Measurements from ENCODE around the gene FBXO36.
"Not testable (repeated sequence)": the region's sequence is repeated elsewhere in the genome, so short reads cannot be mapped to it uniquely, and the experiment has no call there.

- TF ChIP-seq CTCF (IDR thresholded peaks at IDR 0.05 in 8 of 11, conservative IDR thresholded peaks at IDR 0.05 in 3 of 11); POLR2A (IDR thresholded peaks at IDR 0.05): not testable (repeated sequence)
Observed at GRCh38 chr2:229924541-229924940, 2.2 kb downstream of the FBXO36 start.

Data from spleen (tissue), 7 donors.